Activated naive CD8-positive, alpha-beta T cell treated with anti-CD3 and anti-CD28 coated beads for 36 hours (primary cell): Measurements from ENCODE around the gene GRK1. TPM values are rescaled to one million over a fixed set of nuclear protein-coding genes. Genes with fewer than 3 reads are reported as not detected.

Experiments used
- DNase-seq: peaks from one replicate; pipeline ENCODE4 v3.0.0; 2021
- H3K27ac Mint-ChIP-seq: one replicate; pipeline ENCODE4 v1.8.0; 2022; ENCODE audit warnings: mild to moderate bottlenecking, moderate library complexity, mixed read lengths
- H3K27me3 Mint-ChIP-seq: one replicate; pipeline ENCODE4 v1.8.0; 2022; ENCODE audit warnings: mild to moderate bottlenecking, mixed read lengths
- H3K36me3 Mint-ChIP-seq: one replicate; pipeline ENCODE4 v1.8.0; 2021; ENCODE audit warnings: mild to moderate bottlenecking, mixed read lengths
- H3K4me1 Mint-ChIP-seq: one replicate; pipeline ENCODE4 v1.8.0; 2021; ENCODE audit warnings: mixed read lengths
- H3K4me3 Mint-ChIP-seq: one replicate; pipeline ENCODE4 v1.8.0; 2022; ENCODE audit warnings: mild to moderate bottlenecking, moderate library complexity, mixed read lengths
- H3K9me3 Mint-ChIP-seq: one replicate; pipeline ENCODE4 v1.8.0; 2022; ENCODE audit warnings: mixed read lengths
- total RNA-seq, 2 experiments: library from RNA; stranded (reverse); gene quantifications; one replicate each; pipeline ENCODE4 v1.2.3, GENCODE V29; 2021

Gene GRK1
- total RNA-seq, 2 experiments from 2014 or later, result not detected

GRCh38 chr13:113638806-113639205, 28.2 kb upstream of the GRK1 start:
- peaks cover 62% of the 10 kb centered on the region for H3K36me3 Mint-ChIP-seq
- no peaks in the 10 kb centered on the region for H3K9me3 Mint-ChIP-seq
- peaks cover 14% of the 10 kb centered on the region for H3K4me1 Mint-ChIP-seq
- no peaks in the 10 kb centered on the region for H3K27me3 Mint-ChIP-seq
- no peak for DNase-seq
- H3K27ac Mint-ChIP-seq, result no peak overlapping the region
- no peak overlapping the region for H3K4me3 Mint-ChIP-seq

GRCh38 chr13:113639616-113640262, 27.3 kb upstream of the GRK1 start:
- no peak for DNase-seq
- Mint-ChIP-seq H3K27me3 (no peaks in the 10 kb centered on the region), H3K36me3 (peaks cover 53% of the 10 kb centered on the region), H3K4me3 (no peak overlapping the region), H3K27ac (no peak overlapping the region), H3K9me3 (no peaks in the 10 kb centered on the region), H3K4me1 (peaks cover 5% of the 10 kb centered on the region)

- no peak overlapping the region for H3K4me3 Mint-ChIP-seq
- no peaks in the 10 kb centered on the region for H3K27me3 Mint-ChIP-seq
- H3K27ac Mint-ChIP-seq, result no peak overlapping the region
- H3K4me1 Mint-ChIP-seq, result peaks cover 15% of the 10 kb centered on the region
- H3K9me3 Mint-ChIP-seq, result no peaks in the 10 kb centered on the region
- no peak for DNase-seq
- H3K36me3 Mint-ChIP-seq, result peaks cover 45% of the 10 kb centered on the region
Measured at GRCh38 chr13:113641426-113641825, 25.6 kb upstream of the GRK1 start.

- no peak for DNase-seq
- Mint-ChIP-seq H3K36me3 (peaks cover 42% of the 10 kb centered on the region), H3K27ac (no peak overlapping the region), H3K4me1 (peaks cover 22% of the 10 kb centered on the region), H3K9me3 (no peaks in the 10 kb centered on the region), H3K4me3 (no peak overlapping the region), H3K27me3 (no peaks in the 10 kb centered on the region)
Measured at GRCh38 chr13:113642563-113642962, 24.5 kb upstream of the GRK1 start.

- no peaks in the 10 kb centered on the region for H3K9me3 Mint-ChIP-seq
- H3K27ac Mint-ChIP-seq, result no peak overlapping the region
- H3K27me3 Mint-ChIP-seq, result no peaks in the 10 kb centered on the region
- no peak overlapping the region for H3K4me3 Mint-ChIP-seq
- H3K36me3 Mint-ChIP-seq, result peaks cover 43% of the 10 kb centered on the region
- H3K4me1 Mint-ChIP-seq, result peaks cover 22% of the 10 kb centered on the region
- DNase-seq, result no peak
Measured at GRCh38 chr13:113643593-113643992, 23.4 kb upstream of the GRK1 start.

GRCh38 chr13:113644800-113645199, 22.2 kb upstream of the GRK1 start:
- no peaks in the 10 kb centered on the region for H3K9me3 Mint-ChIP-seq
- no peaks in the 10 kb centered on the region for H3K27me3 Mint-ChIP-seq
- no peak for DNase-seq
- H3K4me1 Mint-ChIP-seq, result peaks cover 20% of the 10 kb centered on the region
- no peak overlapping the region for H3K4me3 Mint-ChIP-seq
- H3K36me3 Mint-ChIP-seq, result peaks cover 38% of the 10 kb centered on the region
- H3K27ac Mint-ChIP-seq, result no peak overlapping the region

- H3K9me3 Mint-ChIP-seq, result no peaks in the 10 kb centered on the region
- peaks cover 32% of the 10 kb centered on the region for H3K36me3 Mint-ChIP-seq
- H3K27ac Mint-ChIP-seq, result no peak overlapping the region
- H3K4me3 Mint-ChIP-seq, result no peak overlapping the region
- DNase-seq, result no peak
- peaks cover 20% of the 10 kb centered on the region for H3K4me1 Mint-ChIP-seq
- peaks cover 3% of the 10 kb centered on the region for H3K27me3 Mint-ChIP-seq
Measured at GRCh38 chr13:113645329-113645728, 21.7 kb upstream of the GRK1 start.

- no peaks in the 10 kb centered on the region for H3K9me3 Mint-ChIP-seq
- DNase-seq, result no peak
- H3K27ac Mint-ChIP-seq, result no peak overlapping the region
- peaks cover 20% of the 10 kb centered on the region for H3K4me1 Mint-ChIP-seq
- peaks cover 3% of the 10 kb centered on the region for H3K27me3 Mint-ChIP-seq
- H3K36me3 Mint-ChIP-seq, result peaks cover 26% of the 10 kb centered on the region
- no peak overlapping the region for H3K4me3 Mint-ChIP-seq
Measured at GRCh38 chr13:113646376-113646775, 20.6 kb upstream of the GRK1 start.

GRCh38 chr13:113646921-113647340, 20.1 kb upstream of the GRK1 start:
- Mint-ChIP-seq H3K36me3 (peaks cover 21% of the 10 kb centered on the region), H3K27ac (peak overlapping the region; percentile 35), H3K9me3 (no peaks in the 10 kb centered on the region), H3K27me3 (peaks cover 3% of the 10 kb centered on the region), H3K4me3 (no peak overlapping the region), H3K4me1 (peaks cover 20% of the 10 kb centered on the region)
- no peak for DNase-seq

GRCh38 chr13:113647351-113648215, 19.4 kb upstream of the GRK1 start:
- no peak for DNase-seq
- no peaks in the 10 kb centered on the region for H3K9me3 Mint-ChIP-seq
- peaks cover 20% of the 10 kb centered on the region for H3K4me1 Mint-ChIP-seq
- H3K4me3 Mint-ChIP-seq, result no peak overlapping the region
- H3K27ac Mint-ChIP-seq, result peak overlapping the region; percentile 35
- peaks cover 3% of the 10 kb centered on the region for H3K27me3 Mint-ChIP-seq
- peaks cover 14% of the 10 kb centered on the region for H3K36me3 Mint-ChIP-seq

- peaks cover 3% of the 10 kb centered on the region for H3K27me3 Mint-ChIP-seq
- DNase-seq, result no peak
- H3K4me3 Mint-ChIP-seq, result no peak overlapping the region
- peaks cover 10% of the 10 kb centered on the region for H3K36me3 Mint-ChIP-seq
- no peak overlapping the region for H3K27ac Mint-ChIP-seq
- H3K9me3 Mint-ChIP-seq, result no peaks in the 10 kb centered on the region
- H3K4me1 Mint-ChIP-seq, result peaks cover 20% of the 10 kb centered on the region
Measured at GRCh38 chr13:113648216-113648610, 18.8 kb upstream of the GRK1 start.

- Mint-ChIP-seq H3K4me3 (no peak overlapping the region), H3K4me1 (peaks cover 26% of the 10 kb centered on the region), H3K27ac (no peak overlapping the region), H3K9me3 (no peaks in the 10 kb centered on the region), H3K27me3 (peaks cover 3% of the 10 kb centered on the region), H3K36me3 (peaks cover 10% of the 10 kb centered on the region)
- no peak for DNase-seq
Measured at GRCh38 chr13:113649212-113649611, 17.8 kb upstream of the GRK1 start.

GRCh38 chr13:113650275-113650674, 16.7 kb upstream of the GRK1 start:
- no peak overlapping the region for H3K4me3 Mint-ChIP-seq
- no peak for DNase-seq
- H3K27me3 Mint-ChIP-seq, result peaks cover 3% of the 10 kb centered on the region
- no peak overlapping the region for H3K27ac Mint-ChIP-seq
- peaks cover 24% of the 10 kb centered on the region for H3K4me1 Mint-ChIP-seq
- H3K36me3 Mint-ChIP-seq, result peaks cover 10% of the 10 kb centered on the region
- no peaks in the 10 kb centered on the region for H3K9me3 Mint-ChIP-seq

- no peak overlapping the region for H3K4me3 Mint-ChIP-seq
- H3K36me3 Mint-ChIP-seq, result peaks cover 10% of the 10 kb centered on the region
- H3K27me3 Mint-ChIP-seq, result peaks cover 3% of the 10 kb centered on the region
Measured at GRCh38 chr13:113650731-113651148, 16.3 kb upstream of the GRK1 start.

GRCh38 chr13:113651511-113652403, 15.3 kb upstream of the GRK1 start:
- Mint-ChIP-seq H3K27me3 (peaks cover 3% of the 10 kb centered on the region), H3K27ac (no peak overlapping the region), H3K4me1 (peaks cover 11% of the 10 kb centered on the region), H3K4me3 (no peak overlapping the region), H3K36me3 (peaks cover 10% of the 10 kb centered on the region), H3K9me3 (no peaks in the 10 kb centered on the region)
- DNase-seq, result no peak

More at GRCh38 chr13:113650731-113651148, 16.3 kb upstream of the GRK1 start:
- peaks cover 19% of the 10 kb centered on the region for H3K4me1 Mint-ChIP-seq
- H3K9me3 Mint-ChIP-seq, result no peaks in the 10 kb centered on the region
- no peak for DNase-seq
- H3K27ac Mint-ChIP-seq, result no peak overlapping the region
